ENCODE data around the gene CPLANE2. TPM values are rescaled to one million over a fixed set of nuclear protein-coding genes. Genes with fewer than 3 reads are reported as not detected.

CPLANE2 gene
- total RNA-seq, 4 donors from 2014 or later: 2.0 to 13.3 (median 4.7) TPM

Small RNAs within 50 kb of the gene (small RNA-seq; reads per million reads assigned to genes)
- not detected for gene MT1XP1

Other genes with a start within 250 kb of the CPLANE2 start
- gene SRARP, start 232.9 kb downstream of the CPLANE2 start, total RNA-seq: not detected
- 100 to 1,000 TPM in 3 of 4 donors, 10 to 100 TPM in 1; 65.7 to 157 (median 128) TPM for gene HSPB7, start 219.1 kb downstream of the CPLANE2 start, total RNA-seq
- 1 to 10 TPM in 2 of 4 donors, under 1 TPM in 2; 0.37 to 2.4 (median 1.0) TPM for gene CLCNKA, start 215.1 kb downstream of the CPLANE2 start, total RNA-seq
- 1 to 10 TPM in 2 of 4 donors, under 1 TPM in 1, not detected in 1; 0.38 to 2.2 (median 1.6) TPM for gene CLCNKB, start 193.4 kb downstream of the CPLANE2 start, total RNA-seq
- gene FAM131C, start 163.5 kb downstream of the CPLANE2 start, total RNA-seq: not detected
- gene EPHA2, start 81.1 kb downstream of the CPLANE2 start, total RNA-seq: 10 to 100 TPM; 15.3 to 41.8 (median 28.6) TPM
- gene ARHGEF19, start 24.5 kb downstream of the CPLANE2 start, total RNA-seq: 10 to 100 TPM in 1 of 4 donors, 1 to 10 TPM in 3; 2.6 to 10.6 (median 3.9) TPM
- gene FBXO42, start 115.3 kb upstream of the CPLANE2 start, total RNA-seq: 10 to 100 TPM; 16.1 to 29.8 (median 19.2) TPM
- gene SZRD1, start 130.1 kb upstream of the CPLANE2 start, total RNA-seq: 10 to 100 TPM; 73.1 to 80.5 (median 77.7) TPM
- gene SPATA21, start 200.2 kb upstream of the CPLANE2 start, total RNA-seq: not detected
- gene NECAP2, start 203.5 kb upstream of the CPLANE2 start, total RNA-seq: 10 to 100 TPM; 46.9 to 89.5 (median 60.4) TPM

Data from omental fat pad (tissue), 4 donors.